Stimulated activated CD8-positive, alpha-beta memory T cell treated with anti-CD3 and anti-CD28 coated beads, Interleukin-15, amount 100 ng/mL, for 4 hours (primary cell): ENCODE results near the gene DUSP28.
"Not testable (repeated sequence)": the region's sequence is repeated elsewhere in the genome, so short reads cannot be mapped to it uniquely, and the experiment has no call there.

ENCODE experiments used
- DNase-seq, 2 donors: peaks; one replicate each; pipeline ENCODE4 v3.0.0-alpha.2; 2020; ENCODE audit warnings: low read depth in 2 of 2

The DUSP28 gene

GRCh38 chr2:240527153-240527750, 32.9 kb upstream of the DUSP28 start:
- DNase-seq, result no peak

GRCh38 chr2:240528406-240529040, 31.6 kb upstream of the DUSP28 start:
- no peak for DNase-seq

GRCh38 chr2:240529344-240529999, 30.7 kb upstream of the DUSP28 start:
- no peak for DNase-seq

- no peak for DNase-seq
These were observed 30.0 kb upstream of the DUSP28 start for GRCh38 chr2:240530181-240530580.

GRCh38 chr2:240531038-240531437, 29.1 kb upstream of the DUSP28 start:
- no peak for DNase-seq

GRCh38 chr2:240532031-240532775, 28.0 kb upstream of the DUSP28 start:
- DNase-seq, result no peak

- no peak for DNase-seq
These were observed 22.0 kb upstream of the DUSP28 start for GRCh38 chr2:240538031-240538780.

- DNase-seq, result not testable (repeated sequence)
These were observed 21.1 kb upstream of the DUSP28 start for GRCh38 chr2:240539101-240539500.

- no peak for DNase-seq
These were observed 20.3 kb upstream of the DUSP28 start for GRCh38 chr2:240539906-240540305.

GRCh38 chr2:240551288-240551687, 8.9 kb upstream of the DUSP28 start:
- no peak for DNase-seq

- no peak for DNase-seq
These were observed 8.3 kb upstream of the DUSP28 start for GRCh38 chr2:240551811-240552210.

GRCh38 chr2:240553956-240554480, 6.1 kb upstream of the DUSP28 start:
- DNase-seq, result no peak

- DNase-seq, result no peak
These were observed 5.2 kb upstream of the DUSP28 start for GRCh38 chr2:240554767-240555493.

- DNase-seq, result no peak
These were observed 4.5 kb upstream of the DUSP28 start for GRCh38 chr2:240555541-240556250.

- peak in 1 of 2 donors; percentile 32 for DNase-seq
These were observed 3.5 kb upstream of the DUSP28 start for GRCh38 chr2:240556553-240557100.

GRCh38 chr2:240557101-240557751, 2.9 kb upstream of the DUSP28 start:
- no peak for DNase-seq

GRCh38 chr2:240557808-240558207, 2.3 kb upstream of the DUSP28 start, which contains the start of gene ANKMY1:
TSS of gene ANKMY1 (minus strand) at chr2:240557988. CDS start at chr2:240557335, 653 bp downstream.
- peak in 1 of 2 donors; percentile 54 for DNase-seq

GRCh38 chr2:240558236-240558761, 1.9 kb upstream of the DUSP28 start:
- no peak for DNase-seq

GRCh38 chr2:240559286-240559685, 871 bp upstream of the DUSP28 start:
- no peak for DNase-seq
